Measurements from ENCODE around the gene MAP3K19. TPM values are rescaled to one million over a fixed set of nuclear protein-coding genes. Genes with fewer than 3 reads are reported as not detected.
A peak's percentile ranks its signal among the peaks of the same experiment; 100 is the strongest.
"Not testable (repeated sequence)": the region's sequence is repeated elsewhere in the genome, so short reads cannot be mapped to it uniquely, and the experiment has no call there.

Gene MAP3K19
- total RNA-seq, 2 donors from 2014 or later, result not detected

DNA sequence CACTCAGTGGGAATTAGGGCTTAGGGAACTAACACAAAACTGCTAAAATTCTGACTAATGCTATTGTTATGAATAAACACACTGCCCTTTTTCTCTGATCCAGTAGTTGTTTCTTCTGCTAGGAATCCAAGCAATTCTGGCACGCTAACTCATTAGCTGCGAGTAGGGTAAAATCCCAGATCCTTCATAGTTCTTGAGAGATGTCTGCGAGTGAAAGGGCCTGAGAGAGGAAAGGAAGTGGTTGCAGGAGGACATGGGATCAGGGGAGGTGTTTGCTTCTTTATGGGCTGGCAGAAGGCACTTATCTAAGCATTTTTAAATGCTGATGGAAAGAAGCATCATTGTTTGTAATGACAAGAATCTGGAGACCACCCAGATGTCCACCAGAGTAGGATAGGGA is 9.4 kb downstream of the MAP3K19 start:
- no peak overlapping the region for H3K9ac ChIP-seq (ENCODE audit: extremely low read depth, low read length, poor library complexity, severe bottlenecking)
- no peaks in the 10 kb centered on the region for H3K27me3 ChIP-seq (ENCODE audit: control insufficient read depth, insufficient read depth, low read length, poor library complexity, severe bottlenecking)
- no peaks in the 10 kb centered on the region for H3K9me3 ChIP-seq (ENCODE audit: control insufficient read depth, low read length)
- WGBS, 2 experiments (ENCODE audit: insufficient coverage in 1 of 2, insufficient read length in 1 of 2), result 75 to 92% methylated on average over 1 to 3 of the region's 3 CpGs
- H3K36me3 Mint-ChIP-seq (ENCODE audit: low read depth), result no peaks in the 10 kb centered on the region
- H3K27ac Mint-ChIP-seq, result no peak overlapping the region
- no peaks in the 10 kb centered on the region for H3K4me1 Mint-ChIP-seq
- no peak overlapping the region for H3K27ac ChIP-seq (ENCODE audit: low read depth, low read length)
- DNase-seq, result no peak
- H3K27me3 Mint-ChIP-seq (ENCODE audit: insufficient read depth), result peaks cover 3% of the 10 kb centered on the region
- H3K36me3 ChIP-seq (ENCODE audit: control insufficient read depth, insufficient read depth, low read length), result no peaks in the 10 kb centered on the region
- no peak overlapping the region for H3K4me3 Mint-ChIP-seq
- peaks cover 11% of the 10 kb centered on the region for H3K9me3 Mint-ChIP-seq
- H3K4me1 ChIP-seq (ENCODE audit: control insufficient read depth, insufficient read depth, low read length), result no peaks in the 10 kb centered on the region
- no peak overlapping the region for H3K4me3 ChIP-seq (ENCODE audit: low read length)
- TF ChIP-seq, protein P1, sequence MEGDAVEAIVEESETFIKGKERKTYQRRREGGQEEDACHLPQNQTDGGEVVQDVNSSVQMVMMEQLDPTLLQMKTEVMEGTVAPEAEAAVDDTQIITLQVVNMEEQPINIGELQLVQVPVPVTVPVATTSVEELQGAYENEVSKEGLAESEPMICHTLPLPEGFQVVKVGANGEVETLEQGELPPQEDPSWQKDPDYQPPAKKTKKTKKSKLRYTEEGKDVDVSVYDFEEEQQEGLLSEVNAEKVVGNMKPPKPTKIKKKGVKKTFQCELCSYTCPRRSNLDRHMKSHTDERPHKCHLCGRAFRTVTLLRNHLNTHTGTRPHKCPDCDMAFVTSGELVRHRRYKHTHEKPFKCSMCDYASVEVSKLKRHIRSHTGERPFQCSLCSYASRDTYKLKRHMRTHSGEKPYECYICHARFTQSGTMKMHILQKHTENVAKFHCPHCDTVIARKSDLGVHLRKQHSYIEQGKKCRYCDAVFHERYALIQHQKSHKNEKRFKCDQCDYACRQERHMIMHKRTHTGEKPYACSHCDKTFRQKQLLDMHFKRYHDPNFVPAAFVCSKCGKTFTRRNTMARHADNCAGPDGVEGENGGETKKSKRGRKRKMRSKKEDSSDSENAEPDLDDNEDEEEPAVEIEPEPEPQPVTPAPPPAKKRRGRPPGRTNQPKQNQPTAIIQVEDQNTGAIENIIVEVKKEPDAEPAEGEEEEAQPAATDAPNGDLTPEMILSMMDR (conservative IDR thresholded peaks at IDR 0.05), result no peak

DNA sequence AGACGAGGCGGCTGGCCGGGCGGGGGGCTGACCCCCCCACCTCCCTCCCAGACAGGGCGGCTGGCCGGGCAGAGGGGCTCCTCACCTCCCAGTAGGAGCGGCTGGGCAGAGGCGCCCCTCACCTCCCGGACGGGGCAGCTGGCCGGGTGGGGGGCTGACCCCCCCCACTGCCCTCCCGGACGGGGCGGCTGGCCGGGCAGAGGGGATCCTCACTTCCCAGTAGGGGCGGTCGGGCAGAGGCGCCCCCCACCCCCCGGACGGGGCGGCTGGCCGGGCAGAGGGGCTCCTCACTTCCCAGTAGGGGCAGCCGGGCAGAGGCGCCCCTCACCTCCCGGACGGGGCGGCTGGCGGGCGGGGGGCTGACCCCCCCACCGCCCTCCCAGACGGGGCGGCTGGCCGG is 14.0 kb downstream of the MAP3K19 start:
- not testable (repeated sequence) for H3K27me3 Mint-ChIP-seq (ENCODE audit: insufficient read depth); H3K36me3 ChIP-seq (ENCODE audit: control insufficient read depth, insufficient read depth, low read length); H3K27ac ChIP-seq (ENCODE audit: low read depth, low read length); H3K4me3 ChIP-seq (ENCODE audit: low read length); H3K27ac Mint-ChIP-seq; H3K36me3 Mint-ChIP-seq (ENCODE audit: low read depth); H3K9me3 ChIP-seq (ENCODE audit: control insufficient read depth, low read length); H3K27me3 ChIP-seq (ENCODE audit: control insufficient read depth, insufficient read depth, low read length, poor library complexity, severe bottlenecking); H3K4me3 Mint-ChIP-seq; H3K4me1 Mint-ChIP-seq; DNase-seq; H3K4me1 ChIP-seq (ENCODE audit: control insufficient read depth, insufficient read depth, low read length); H3K9ac ChIP-seq (ENCODE audit: extremely low read depth, low read length, poor library complexity, severe bottlenecking)
- H3K9me3 Mint-ChIP-seq, result peaks cover 25% of the 10 kb centered on the region
- 96% methylated on average over 13 of the region's 33 CpGs; no CpG with 5 or more reads in 1 of the 2 experiments for WGBS, 2 experiments (ENCODE audit: insufficient coverage in 1 of 2, insufficient read length in 1 of 2)

DNA sequence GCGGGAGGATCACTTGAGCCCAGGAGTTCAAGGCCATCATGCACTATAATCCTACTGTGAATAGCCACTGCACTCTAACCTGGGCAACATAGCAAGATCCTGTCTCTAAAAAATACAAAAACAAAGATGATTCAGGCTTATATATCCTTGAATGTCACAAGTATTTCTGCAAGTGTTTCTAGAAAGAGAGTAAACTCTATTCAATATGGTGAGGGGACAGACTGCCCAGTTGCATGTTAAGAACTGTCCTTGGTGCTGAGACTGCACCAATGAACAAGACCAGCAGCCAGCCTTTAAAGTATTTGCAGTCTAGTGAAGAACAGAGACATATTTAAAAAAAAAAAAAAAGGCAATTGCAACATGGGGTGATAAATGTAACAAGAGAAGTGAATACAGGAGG is 16.4 kb downstream of the MAP3K19 start:
- no peaks in the 10 kb centered on the region for H3K27me3 ChIP-seq (ENCODE audit: control insufficient read depth, insufficient read depth, low read length, poor library complexity, severe bottlenecking)
- H3K9me3 ChIP-seq (ENCODE audit: control insufficient read depth, low read length), result no peaks in the 10 kb centered on the region
- H3K36me3 ChIP-seq (ENCODE audit: control insufficient read depth, insufficient read depth, low read length), result no peaks in the 10 kb centered on the region
- no peaks in the 10 kb centered on the region for H3K4me1 ChIP-seq (ENCODE audit: control insufficient read depth, insufficient read depth, low read length)
- TF ChIP-seq, protein P1 (conservative IDR thresholded peaks at IDR 0.05), result no peak
- 82 to 100% methylated on average over 1 of the region's 1 CpG for WGBS, 2 experiments (ENCODE audit: insufficient coverage in 1 of 2, insufficient read length in 1 of 2)
- no peak overlapping the region for H3K9ac ChIP-seq (ENCODE audit: extremely low read depth, low read length, poor library complexity, severe bottlenecking)
- no peak overlapping the region for H3K4me3 Mint-ChIP-seq
- no peak overlapping the region for H3K4me3 ChIP-seq (ENCODE audit: low read length)
- H3K4me1 Mint-ChIP-seq, result no peaks in the 10 kb centered on the region
- no peak overlapping the region for H3K27ac ChIP-seq (ENCODE audit: low read depth, low read length)
- DNase-seq, result peak; percentile 55
- H3K27ac Mint-ChIP-seq, result no peak overlapping the region
- H3K27me3 Mint-ChIP-seq (ENCODE audit: insufficient read depth), result no peaks in the 10 kb centered on the region
- no peaks in the 10 kb centered on the region for H3K36me3 Mint-ChIP-seq (ENCODE audit: low read depth)
- H3K9me3 Mint-ChIP-seq, result peaks cover 22% of the 10 kb centered on the region

DNA sequence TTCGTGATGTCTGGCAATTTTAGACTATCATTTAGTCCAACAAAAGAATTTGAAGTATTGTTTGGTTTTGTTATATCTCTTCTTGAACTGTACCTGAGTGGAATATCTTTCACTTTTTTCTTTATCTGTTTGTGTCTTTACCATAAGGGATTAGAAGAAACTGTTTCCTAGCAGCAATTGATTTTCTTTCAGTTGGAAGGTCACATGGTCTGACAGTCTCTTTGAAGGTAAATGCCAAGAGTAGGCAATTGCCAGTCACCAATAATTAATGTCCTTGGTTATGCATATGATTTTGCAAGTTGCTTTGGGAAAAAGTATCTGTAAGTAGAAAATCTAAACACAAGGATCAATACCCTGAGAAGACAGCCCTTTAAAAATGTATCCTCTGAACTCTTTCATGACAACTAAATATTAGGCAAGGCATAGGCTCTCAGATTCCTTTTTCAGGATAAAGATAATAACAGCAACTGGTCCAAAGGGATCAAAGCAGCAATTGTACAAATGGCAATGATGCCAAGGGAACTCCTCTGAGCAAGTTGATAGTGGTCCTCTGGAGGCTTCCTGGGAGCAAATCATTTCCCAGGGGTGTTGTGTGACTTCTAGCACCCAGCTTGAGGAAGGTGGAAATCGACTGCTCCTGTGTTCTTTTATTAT is 17.6 kb downstream of the MAP3K19 start:
- Mint-ChIP-seq H3K4me3 (no peak overlapping the region), H3K9me3 (peaks cover 13% of the 10 kb centered on the region), H3K36me3 (ENCODE audit: low read depth) (no peaks in the 10 kb centered on the region), H3K4me1 (no peaks in the 10 kb centered on the region), H3K27me3 (ENCODE audit: insufficient read depth) (no peaks in the 10 kb centered on the region), H3K27ac (no peak overlapping the region)
- TF ChIP-seq, protein P1 (conservative IDR thresholded peaks at IDR 0.05), result no peak
- H3K27ac ChIP-seq (ENCODE audit: low read depth, low read length), result no peak overlapping the region
- H3K27me3 ChIP-seq (ENCODE audit: control insufficient read depth, insufficient read depth, low read length, poor library complexity, severe bottlenecking), result no peaks in the 10 kb centered on the region
- DNase-seq, result no peak
- H3K4me1 ChIP-seq (ENCODE audit: control insufficient read depth, insufficient read depth, low read length), result no peaks in the 10 kb centered on the region
- no peak overlapping the region for H3K9ac ChIP-seq (ENCODE audit: extremely low read depth, low read length, poor library complexity, severe bottlenecking)
- no peaks in the 10 kb centered on the region for H3K9me3 ChIP-seq (ENCODE audit: control insufficient read depth, low read length)
- no peak overlapping the region for H3K4me3 ChIP-seq (ENCODE audit: low read length)
- 50 to 94% methylated on average over 1 to 2 of the region's 2 CpGs for WGBS, 2 experiments (ENCODE audit: insufficient coverage in 1 of 2, insufficient read length in 1 of 2)
- H3K36me3 ChIP-seq (ENCODE audit: control insufficient read depth, insufficient read depth, low read length), result no peaks in the 10 kb centered on the region

All from endodermal cell (in vitro differentiated cells).